ENCODE results near the gene PLXNA2.

PLXNA2 gene

DNA sequence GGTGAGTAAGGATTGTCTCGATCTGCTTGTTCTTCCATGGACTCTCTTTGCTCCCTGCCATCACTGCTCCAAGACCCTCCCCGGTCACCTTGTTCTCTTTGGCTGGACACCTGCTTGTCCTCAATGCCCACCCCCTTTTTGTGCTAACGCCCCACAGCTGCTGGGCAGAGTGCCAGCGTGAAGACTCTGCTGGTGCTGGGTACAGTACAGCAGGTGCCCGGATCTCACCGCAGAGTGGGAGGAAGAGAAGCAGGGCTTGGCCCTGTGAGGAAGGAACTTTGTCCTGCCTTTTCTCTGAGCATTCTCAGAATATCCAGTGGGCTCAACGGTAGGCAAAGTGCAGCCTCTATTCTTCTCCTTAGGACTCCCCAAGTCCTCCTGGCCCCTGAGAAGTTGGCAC is 90.1 kb downstream of the PLXNA2 start:
- no peak for ATAC-seq
- TF ChIP-seq PPARA (CRISPR knock-in tag; IDR thresholded peaks at IDR 0.05; ENCODE audit: borderline replicate concordance) (no peak), TOX (CRISPR knock-in tag; IDR thresholded peaks at IDR 0.05; ENCODE audit: borderline replicate concordance) (no peak), ZNF70 (CRISPR knock-in tag; IDR thresholded peaks at IDR 0.05) (no peak), OSR1 (CRISPR knock-in tag; IDR thresholded peaks at IDR 0.05) (no peak), ZFP3 (CRISPR knock-in tag; IDR thresholded peaks at IDR 0.05) (no peak), TCF4 (CRISPR knock-in tag; IDR thresholded peaks at IDR 0.05; ENCODE audit: borderline replicate concordance) (no peak), TSHZ2 (CRISPR knock-in tag; IDR thresholded peaks at IDR 0.05) (no peak), ARNTL (CRISPR knock-in tag; IDR thresholded peaks at IDR 0.05; ENCODE audit: borderline replicate concordance, low read depth) (no peak), ZNF8 (CRISPR knock-in tag; IDR thresholded peaks at IDR 0.05) (no peak), SNAI2 (CRISPR knock-in tag; IDR thresholded peaks at IDR 0.05) (no peak), BACH2 (CRISPR knock-in tag; IDR thresholded peaks at IDR 0.05; ENCODE audit: borderline replicate concordance) (no peak)
- TF ChIP-seq, protein P1, sequence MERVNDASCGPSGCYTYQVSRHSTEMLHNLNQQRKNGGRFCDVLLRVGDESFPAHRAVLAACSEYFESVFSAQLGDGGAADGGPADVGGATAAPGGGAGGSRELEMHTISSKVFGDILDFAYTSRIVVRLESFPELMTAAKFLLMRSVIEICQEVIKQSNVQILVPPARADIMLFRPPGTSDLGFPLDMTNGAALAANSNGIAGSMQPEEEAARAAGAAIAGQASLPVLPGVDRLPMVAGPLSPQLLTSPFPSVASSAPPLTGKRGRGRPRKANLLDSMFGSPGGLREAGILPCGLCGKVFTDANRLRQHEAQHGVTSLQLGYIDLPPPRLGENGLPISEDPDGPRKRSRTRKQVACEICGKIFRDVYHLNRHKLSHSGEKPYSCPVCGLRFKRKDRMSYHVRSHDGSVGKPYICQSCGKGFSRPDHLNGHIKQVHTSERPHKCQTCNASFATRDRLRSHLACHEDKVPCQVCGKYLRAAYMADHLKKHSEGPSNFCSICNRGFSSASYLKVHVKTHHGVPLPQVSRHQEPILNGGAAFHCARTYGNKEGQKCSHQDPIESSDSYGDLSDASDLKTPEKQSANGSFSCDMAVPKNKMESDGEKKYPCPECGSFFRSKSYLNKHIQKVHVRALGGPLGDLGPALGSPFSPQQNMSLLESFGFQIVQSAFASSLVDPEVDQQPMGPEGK (CRISPR knock-in tag; IDR thresholded peaks at IDR 0.05; ENCODE audit: borderline replicate concordance) = no peak

GRCh38 chr1:208153386-208153785 is 90.8 kb downstream of the PLXNA2 start:
- TF ChIP-seq, protein P1 (CRISPR knock-in tag; IDR thresholded peaks at IDR 0.05; ENCODE audit: borderline replicate concordance) = no peak
- no peak for TF ChIP-seq OSR1 (CRISPR knock-in tag; IDR thresholded peaks at IDR 0.05)
- TF ChIP-seq BACH2 (CRISPR knock-in tag; IDR thresholded peaks at IDR 0.05; ENCODE audit: borderline replicate concordance) = no peak
- no peak for TF ChIP-seq ZC3H10 (CRISPR knock-in tag; IDR thresholded peaks at IDR 0.05)
- TF ChIP-seq ESRRG (CRISPR knock-in tag; IDR thresholded peaks at IDR 0.05) = no peak
- no peak for TF ChIP-seq GLIS3 (CRISPR knock-in tag; IDR thresholded peaks at IDR 0.05)
- no peak for TF ChIP-seq ZNF565 (CRISPR knock-in tag; conservative IDR thresholded peaks at IDR 0.05; ENCODE audit: low read depth)
- no peak for TF ChIP-seq SNAI2 (CRISPR knock-in tag; IDR thresholded peaks at IDR 0.05)
- TF ChIP-seq, protein P2, sequence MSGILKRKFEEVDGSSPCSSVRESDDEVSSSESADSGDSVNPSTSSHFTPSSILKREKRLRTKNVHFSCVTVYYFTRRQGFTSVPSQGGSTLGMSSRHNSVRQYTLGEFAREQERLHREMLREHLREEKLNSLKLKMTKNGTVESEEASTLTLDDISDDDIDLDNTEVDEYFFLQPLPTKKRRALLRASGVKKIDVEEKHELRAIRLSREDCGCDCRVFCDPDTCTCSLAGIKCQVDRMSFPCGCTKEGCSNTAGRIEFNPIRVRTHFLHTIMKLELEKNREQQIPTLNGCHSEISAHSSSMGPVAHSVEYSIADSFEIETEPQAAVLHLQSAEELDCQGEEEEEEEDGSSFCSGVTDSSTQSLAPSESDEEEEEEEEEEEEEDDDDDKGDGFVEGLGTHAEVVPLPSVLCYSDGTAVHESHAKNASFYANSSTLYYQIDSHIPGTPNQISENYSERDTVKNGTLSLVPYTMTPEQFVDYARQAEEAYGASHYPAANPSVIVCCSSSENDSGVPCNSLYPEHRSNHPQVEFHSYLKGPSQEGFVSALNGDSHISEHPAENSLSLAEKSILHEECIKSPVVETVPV (CRISPR knock-in tag; IDR thresholded peaks at IDR 0.05) = no peak
- TF ChIP-seq RARB (CRISPR knock-in tag; IDR thresholded peaks at IDR 0.05) = no peak
- TF ChIP-seq TSHZ2 (CRISPR knock-in tag; IDR thresholded peaks at IDR 0.05) = no peak
- ATAC-seq = no peak
